HepG2 (cell line): Measurements from ENCODE around the gene IL15RA. TPM values are rescaled to one million over a fixed set of nuclear protein-coding genes. Genes with fewer than 3 reads are reported as not detected.
A peak's percentile ranks its signal among the peaks of the same experiment; 100 is the strongest.

Experiments
- ETV5 ChIP-seq: IDR thresholded peaks from 2 replicates; pipeline ENCODE4 v1.6.1; 2018; ENCODE audit warnings: missing biosample characterization, missing genetic modification reagents, inconsistent platforms, borderline replicate concordance
- PLRG1 ChIP-seq: fragments of 450-650 bp; conservative IDR thresholded peaks from 2 replicates; pipeline ENCODE4 v1.6.1; 2016
- RFXAP ChIP-seq: sonication (generic); formaldehyde crosslinking; IDR thresholded peaks from 2 replicates; pipeline ENCODE4 v1.4.0; 2020; ENCODE audit warnings: missing genetic modification reagents, borderline replicate concordance
- TCF7L2 ChIP-seq: IDR thresholded peaks from 2 replicates; pipeline ENCODE4 v1.6.1; 2011; ENCODE audit warnings: mild to moderate bottlenecking, low read depth, low read length, moderate library complexity
- polyA plus RNA-seq, 8 experiments: library from polyadenylated mRNA; depleted of rRNA in 3 of 8; stranded (reverse) in 7 of 8; unstranded in 1 of 8; fragments of >200 nt; fragmentation: Illumina TruSeq in 4 of 8; extraction: Trizol in 4 of 8; gene quantifications; 2 replicates each; pipeline versions ENCODE4 v1.2.1 to v1.2.3, GENCODE V29; 2011 to 2016; ENCODE audit warnings: low read depth in 4 of 8, missing spikeins in 1 of 8, mixed read lengths in 1 of 8; ENCODE audit not compliant: insufficient read depth in 1 of 8
- total RNA-seq, 5 experiments: library from RNA; depleted of rRNA; stranded (reverse); fragments of >200 nt; fragmentation: Illumina TruSeq; extraction: Trizol; gene quantifications; 2 replicates each; pipeline ENCODE4 v1.2.3, GENCODE V29; 2016; ENCODE audit warnings: low read depth in 1 of 5
- TF ChIP-seq, protein P1 (sequence below): sonication (generic); formaldehyde crosslinking; IDR thresholded peaks from 2 replicates; pipeline ENCODE4 v1.5.1; 2020; ENCODE audit warnings: mild to moderate bottlenecking, missing genetic modification reagents, borderline replicate concordance
- TF ChIP-seq, protein P2 (sequence below): sonication (generic); formaldehyde crosslinking; IDR thresholded peaks from 2 replicates; pipeline ENCODE4 v1.4.0; 2020; ENCODE audit warnings: mild to moderate bottlenecking, low read depth, missing genetic modification reagents
- TF ChIP-seq, protein P3 (sequence below): sonication (generic); formaldehyde crosslinking; IDR thresholded peaks from 2 replicates; pipeline ENCODE4 v1.5.0; 2020; ENCODE audit warnings: mild to moderate bottlenecking, missing genetic modification reagents, borderline replicate concordance

The IL15RA gene
- total and polyA plus RNA-seq, 2 of the 13 experiments (the other 11 are each of a cell fraction or from before 2014, with no cell fraction given) = 0.53 to 0.77 TPM

GRCh38 chr10:5968681-5969453 lies 8.5 kb downstream of the IL15RA start (continued):
- TF ChIP-seq, protein P1, sequence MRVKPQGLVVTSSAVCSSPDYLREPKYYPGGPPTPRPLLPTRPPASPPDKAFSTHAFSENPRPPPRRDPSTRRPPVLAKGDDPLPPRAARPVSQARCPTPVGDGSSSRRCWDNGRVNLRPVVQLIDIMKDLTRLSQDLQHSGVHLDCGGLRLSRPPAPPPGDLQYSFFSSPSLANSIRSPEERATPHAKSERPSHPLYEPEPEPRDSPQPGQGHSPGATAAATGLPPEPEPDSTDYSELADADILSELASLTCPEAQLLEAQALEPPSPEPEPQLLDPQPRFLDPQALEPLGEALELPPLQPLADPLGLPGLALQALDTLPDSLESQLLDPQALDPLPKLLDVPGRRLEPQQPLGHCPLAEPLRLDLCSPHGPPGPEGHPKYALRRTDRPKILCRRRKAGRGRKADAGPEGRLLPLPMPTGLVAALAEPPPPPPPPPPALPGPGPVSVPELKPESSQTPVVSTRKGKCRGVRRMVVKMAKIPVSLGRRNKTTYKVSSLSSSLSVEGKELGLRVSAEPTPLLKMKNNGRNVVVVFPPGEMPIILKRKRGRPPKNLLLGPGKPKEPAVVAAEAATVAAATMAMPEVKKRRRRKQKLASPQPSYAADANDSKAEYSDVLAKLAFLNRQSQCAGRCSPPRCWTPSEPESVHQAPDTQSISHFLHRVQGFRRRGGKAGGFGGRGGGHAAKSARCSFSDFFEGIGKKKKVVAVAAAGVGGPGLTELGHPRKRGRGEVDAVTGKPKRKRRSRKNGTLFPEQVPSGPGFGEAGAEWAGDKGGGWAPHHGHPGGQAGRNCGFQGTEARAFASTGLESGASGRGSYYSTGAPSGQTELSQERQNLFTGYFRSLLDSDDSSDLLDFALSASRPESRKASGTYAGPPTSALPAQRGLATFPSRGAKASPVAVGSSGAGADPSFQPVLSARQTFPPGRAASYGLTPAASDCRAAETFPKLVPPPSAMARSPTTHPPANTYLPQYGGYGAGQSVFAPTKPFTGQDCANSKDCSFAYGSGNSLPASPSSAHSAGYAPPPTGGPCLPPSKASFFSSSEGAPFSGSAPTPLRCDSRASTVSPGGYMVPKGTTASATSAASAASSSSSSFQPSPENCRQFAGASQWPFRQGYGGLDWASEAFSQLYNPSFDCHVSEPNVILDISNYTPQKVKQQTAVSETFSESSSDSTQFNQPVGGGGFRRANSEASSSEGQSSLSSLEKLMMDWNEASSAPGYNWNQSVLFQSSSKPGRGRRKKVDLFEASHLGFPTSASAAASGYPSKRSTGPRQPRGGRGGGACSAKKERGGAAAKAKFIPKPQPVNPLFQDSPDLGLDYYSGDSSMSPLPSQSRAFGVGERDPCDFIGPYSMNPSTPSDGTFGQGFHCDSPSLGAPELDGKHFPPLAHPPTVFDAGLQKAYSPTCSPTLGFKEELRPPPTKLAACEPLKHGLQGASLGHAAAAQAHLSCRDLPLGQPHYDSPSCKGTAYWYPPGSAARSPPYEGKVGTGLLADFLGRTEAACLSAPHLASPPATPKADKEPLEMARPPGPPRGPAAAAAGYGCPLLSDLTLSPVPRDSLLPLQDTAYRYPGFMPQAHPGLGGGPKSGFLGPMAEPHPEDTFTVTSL (CRISPR knock-in tag) = peak; percentile 97
- TF ChIP-seq, protein P2, sequence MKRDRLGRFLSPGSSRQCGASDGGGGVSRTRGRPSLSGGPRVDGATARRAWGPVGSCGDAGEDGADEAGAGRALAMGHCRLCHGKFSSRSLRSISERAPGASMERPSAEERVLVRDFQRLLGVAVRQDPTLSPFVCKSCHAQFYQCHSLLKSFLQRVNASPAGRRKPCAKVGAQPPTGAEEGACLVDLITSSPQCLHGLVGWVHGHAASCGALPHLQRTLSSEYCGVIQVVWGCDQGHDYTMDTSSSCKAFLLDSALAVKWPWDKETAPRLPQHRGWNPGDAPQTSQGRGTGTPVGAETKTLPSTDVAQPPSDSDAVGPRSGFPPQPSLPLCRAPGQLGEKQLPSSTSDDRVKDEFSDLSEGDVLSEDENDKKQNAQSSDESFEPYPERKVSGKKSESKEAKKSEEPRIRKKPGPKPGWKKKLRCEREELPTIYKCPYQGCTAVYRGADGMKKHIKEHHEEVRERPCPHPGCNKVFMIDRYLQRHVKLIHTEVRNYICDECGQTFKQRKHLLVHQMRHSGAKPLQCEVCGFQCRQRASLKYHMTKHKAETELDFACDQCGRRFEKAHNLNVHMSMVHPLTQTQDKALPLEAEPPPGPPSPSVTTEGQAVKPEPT (CRISPR knock-in tag) = no peak
- peak; percentile 93; the same call in 1 of the 2 replicates for TF ChIP-seq ETV5
- TF ChIP-seq PLRG1 = no peak
- no peak for TF ChIP-seq RFXAP (CRISPR knock-in tag)
- TF ChIP-seq, protein P3, sequence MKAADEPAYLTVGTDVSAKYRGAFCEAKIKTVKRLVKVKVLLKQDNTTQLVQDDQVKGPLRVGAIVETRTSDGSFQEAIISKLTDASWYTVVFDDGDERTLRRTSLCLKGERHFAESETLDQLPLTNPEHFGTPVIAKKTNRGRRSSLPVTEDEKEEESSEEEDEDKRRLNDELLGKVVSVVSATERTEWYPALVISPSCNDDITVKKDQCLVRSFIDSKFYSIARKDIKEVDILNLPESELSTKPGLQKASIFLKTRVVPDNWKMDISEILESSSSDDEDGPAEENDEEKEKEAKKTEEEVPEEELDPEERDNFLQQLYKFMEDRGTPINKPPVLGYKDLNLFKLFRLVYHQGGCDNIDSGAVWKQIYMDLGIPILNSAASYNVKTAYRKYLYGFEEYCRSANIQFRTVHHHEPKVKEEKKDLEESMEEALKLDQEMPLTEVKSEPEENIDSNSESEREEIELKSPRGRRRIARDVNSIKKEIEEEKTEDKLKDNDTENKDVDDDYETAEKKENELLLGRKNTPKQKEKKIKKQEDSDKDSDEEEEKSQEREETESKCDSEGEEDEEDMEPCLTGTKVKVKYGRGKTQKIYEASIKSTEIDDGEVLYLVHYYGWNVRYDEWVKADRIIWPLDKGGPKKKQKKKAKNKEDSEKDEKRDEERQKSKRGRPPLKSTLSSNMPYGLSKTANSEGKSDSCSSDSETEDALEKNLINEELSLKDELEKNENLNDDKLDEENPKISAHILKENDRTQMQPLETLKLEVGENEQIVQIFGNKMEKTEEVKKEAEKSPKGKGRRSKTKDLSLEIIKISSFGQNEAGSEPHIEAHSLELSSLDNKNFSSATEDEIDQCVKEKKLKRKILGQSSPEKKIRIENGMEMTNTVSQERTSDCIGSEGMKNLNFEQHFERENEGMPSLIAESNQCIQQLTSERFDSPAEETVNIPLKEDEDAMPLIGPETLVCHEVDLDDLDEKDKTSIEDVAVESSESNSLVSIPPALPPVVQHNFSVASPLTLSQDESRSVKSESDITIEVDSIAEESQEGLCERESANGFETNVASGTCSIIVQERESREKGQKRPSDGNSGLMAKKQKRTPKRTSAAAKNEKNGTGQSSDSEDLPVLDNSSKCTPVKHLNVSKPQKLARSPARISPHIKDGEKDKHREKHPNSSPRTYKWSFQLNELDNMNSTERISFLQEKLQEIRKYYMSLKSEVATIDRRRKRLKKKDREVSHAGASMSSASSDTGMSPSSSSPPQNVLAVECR = peak; percentile 41; the same call in 1 of the 2 replicates
- no peak for TF ChIP-seq TCF7L2
- TF ChIP-seq, all 625 proteins: peak for 218
